GM23338 (cell line): ENCODE results near the gene PRDM11. TPM values are rescaled to one million over a fixed set of nuclear protein-coding genes. Genes with fewer than 3 reads are reported as not detected.

Experiments
- ATAC-seq: fragments of 200-7000 bp; cut with Tn5 transposase; 3 replicates; pipeline ENCODE4 v1.9.1; 2020
- DNase-seq: peaks from one replicate; pipeline ENCODE4 v3.0.0-alpha.2; 2015; ENCODE audit warnings: low spot score
- H2AFZ ChIP-seq: fragments of 200-600 bp; sonication (generic); 2 replicates; pipeline ENCODE4 v1.8.0; 2016; ENCODE audit warnings: antibody characterized with exemption, mild to moderate bottlenecking, moderate library complexity
- H3F3A ChIP-seq: fragments of 200-600 bp; sonication (generic); replicated peaks from 2 replicates; pipeline ENCODE4 v1.8.0; 2017; ENCODE audit warnings: antibody characterized with exemption, mixed run types, low read depth
- H3K27ac ChIP-seq: fragments of 200-600 bp; sonication (generic); 2 replicates; pipeline ENCODE4 v1.6.1; 2016; ENCODE audit warnings: low read depth
- H3K27me3 ChIP-seq: fragments of 200-600 bp; sonication (generic); 2 replicates; pipeline ENCODE4 v1.8.0; 2016; ENCODE audit warnings: mild to moderate bottlenecking, mixed run types, moderate library complexity; ENCODE audit not compliant: insufficient read depth
- H3K36me3 ChIP-seq: fragments of 200-600 bp; sonication (generic); 2 replicates; pipeline ENCODE4 v1.8.0; 2016; ENCODE audit warnings: mild to moderate bottlenecking; ENCODE audit not compliant: insufficient read depth
- H3K4me1 ChIP-seq: fragments of 200-600 bp; sonication (generic); 2 replicates; pipeline ENCODE4 v1.8.0; 2016; ENCODE audit warnings: mild to moderate bottlenecking, moderate library complexity; ENCODE audit not compliant: insufficient read depth
- H3K4me2 ChIP-seq: fragments of 200-600 bp; sonication (generic); 2 replicates; pipeline ENCODE4 v1.7.1; 2017; ENCODE audit warnings: mixed run types
- H3K4me3 ChIP-seq: fragments of 200-600 bp; sonication (generic); 2 replicates; pipeline ENCODE4 v1.6.1; 2016; ENCODE audit warnings: mixed run types
- H3K79me2 ChIP-seq: fragments of 200-600 bp; sonication (generic); replicated peaks from 2 replicates; pipeline ENCODE4 v1.8.0; 2017; ENCODE audit warnings: mild to moderate bottlenecking; ENCODE audit not compliant: insufficient read depth
- H3K9me2 ChIP-seq: fragments of 200-600 bp; sonication (generic); 2 replicates; pipeline ENCODE4 v1.8.0; 2017; ENCODE audit not compliant: insufficient read depth
- H4K20me1 ChIP-seq: fragments of 200-600 bp; sonication (generic); replicated peaks from 2 replicates; pipeline ENCODE4 v1.8.0; 2017; ENCODE audit warnings: mild to moderate bottlenecking; ENCODE audit not compliant: insufficient read depth
- H3K27ac Mint-ChIP-seq: 2 replicates; pipeline ENCODE4 v1.8.0; 2020; ENCODE audit warnings: inconsistent platforms, mild to moderate bottlenecking, moderate library complexity, mixed read lengths
- H3K27me3 Mint-ChIP-seq: 3 replicates; pipeline ENCODE4 v1.8.0; 2022; ENCODE audit warnings: low read depth, mild to moderate bottlenecking, moderate library complexity, mixed read lengths, inconsistent platforms; ENCODE audit not compliant: insufficient read depth, poor library complexity
- H3K36me3 Mint-ChIP-seq: 3 replicates; pipeline ENCODE4 v1.8.0; 2021; ENCODE audit warnings: low read depth, mild to moderate bottlenecking, inconsistent platforms, moderate library complexity, mixed read lengths
- H3K4me1 Mint-ChIP-seq: 3 replicates; pipeline ENCODE4 v1.8.0; 2020; ENCODE audit warnings: mild to moderate bottlenecking, inconsistent platforms, mixed read lengths
- H3K4me3 Mint-ChIP-seq: 3 replicates; pipeline ENCODE4 v1.8.0; 2021; ENCODE audit warnings: moderate library complexity, mild to moderate bottlenecking, inconsistent platforms, mixed read lengths
- H3K9me3 Mint-ChIP-seq: 3 replicates; pipeline ENCODE4 v1.8.0; 2020; ENCODE audit warnings: moderate library complexity, mild to moderate bottlenecking, inconsistent platforms, mixed read lengths
- CREB1 ChIP-seq: fragments of 250-450 bp; sonication (Bioruptor Pico); IDR thresholded peaks from 2 replicates; pipeline ENCODE4 v1.5.0; 2020; ENCODE audit warnings: low read depth, mild to moderate bottlenecking, moderate library complexity
- ETS1 ChIP-seq: IDR thresholded peaks from 2 replicates; pipeline ENCODE4 v1.6.1; 2016; ENCODE audit warnings: antibody characterized with exemption
- EZH2 ChIP-seq: fragments of 200-600 bp; sonication (generic); IDR thresholded peaks from one replicate; pipeline ENCODE4 v1.8.0; 2017; ENCODE audit warnings: antibody characterized with exemption, mild to moderate bottlenecking, low read depth; ENCODE audit not compliant: unreplicated experiment
- EZH2phosphoT487 ChIP-seq: fragments of 200-600 bp; sonication (generic); IDR thresholded peaks from one replicate; pipeline ENCODE4 v1.8.1; 2018; ENCODE audit warnings: antibody characterized with exemption; ENCODE audit not compliant: unreplicated experiment
- JUNB ChIP-seq: IDR thresholded peaks from one replicate; pipeline ENCODE4 v1.6.1; 2016; ENCODE audit warnings: antibody characterized with exemption; ENCODE audit not compliant: unreplicated experiment
- POLR2AphosphoS5 ChIP-seq: IDR thresholded peaks from 2 replicates; pipeline ENCODE4 v1.6.1; 2016; ENCODE audit warnings: antibody characterized with exemption, low read depth
- STAT1 ChIP-seq: IDR thresholded peaks from one replicate; pipeline ENCODE4 v1.6.1; 2016; ENCODE audit warnings: antibody characterized with exemption; ENCODE audit not compliant: unreplicated experiment
- ZNF114 ChIP-seq: fragments of 250-450 bp; sonication (Bioruptor Pico); IDR thresholded peaks from 2 replicates; pipeline ENCODE4 v1.5.0; 2020; ENCODE audit warnings: mild to moderate bottlenecking, moderate library complexity
- ZNF462 ChIP-seq: fragments of 250-450 bp; sonication (Bioruptor Pico); IDR thresholded peaks from 2 replicates; pipeline ENCODE4 v1.5.0; 2020; ENCODE audit warnings: mild to moderate bottlenecking, moderate library complexity
- polyA plus RNA-seq: library from polyadenylated mRNA; unstranded; fragments of >200 nt; fragmentation: Nextera tagmentation; extraction: Ambion mirVana; gene quantifications from 2 replicates; pipeline ENCODE4 v1.2.1, GENCODE V29; 2016
- total RNA-seq: library from RNA; depleted of rRNA; stranded (reverse); fragments of >200 nt; shearing (Covaris generic); gene quantifications from 2 replicates; pipeline ENCODE4 v1.2.3, GENCODE V29; 2014
- TF ChIP-seq, protein P1 (sequence below), 2 experiments: fragments of 200-600 bp in 1 of 2; sonication (generic) in 1 of 2; conservative IDR thresholded peaks; 2 replicates each; pipeline versions ENCODE4 v1.5.1 to v1.6.1; 2016 to 2017; ENCODE audit warnings: antibody characterized with exemption in 2 of 2, low read depth in 2 of 2, mild to moderate bottlenecking in 2 of 2, moderate library complexity in 1 of 2

Gene PRDM11
- total and polyA plus RNA-seq, 2 experiments from 2014 or later = 0.97 to 10.4 TPM

DNA sequence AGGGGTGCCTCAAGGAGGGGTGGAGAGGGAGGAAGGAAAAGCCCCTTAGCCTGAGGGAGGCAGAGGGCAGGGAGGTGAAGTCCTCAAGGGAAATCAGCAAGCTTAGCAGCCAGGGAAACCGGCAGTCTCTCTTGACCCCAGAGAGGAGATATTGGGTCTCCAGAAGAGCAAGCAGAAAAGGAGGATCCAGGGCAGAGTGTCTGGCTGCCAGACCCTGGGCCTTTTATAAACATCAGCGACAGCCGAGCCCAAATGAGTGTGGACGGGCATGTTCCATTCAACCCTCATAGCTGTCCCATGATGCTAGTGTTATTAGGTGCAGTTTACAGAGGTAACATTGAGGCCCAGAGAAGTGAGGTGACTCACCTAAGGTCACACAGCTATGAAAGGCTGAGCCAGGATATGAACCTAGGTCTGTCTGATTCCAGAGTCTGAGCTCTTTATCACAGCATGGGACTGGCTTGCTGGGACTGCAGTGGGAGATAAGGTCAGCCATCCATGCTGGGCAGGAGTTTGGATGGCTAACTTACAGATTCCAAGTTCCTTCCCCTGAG is 9.3 kb downstream of the PRDM11 start:
- H3K27ac Mint-ChIP-seq = no peak overlapping the region
- ATAC-seq = no peak
- H3K27me3 ChIP-seq = no peaks in the 10 kb centered on the region

DNA sequence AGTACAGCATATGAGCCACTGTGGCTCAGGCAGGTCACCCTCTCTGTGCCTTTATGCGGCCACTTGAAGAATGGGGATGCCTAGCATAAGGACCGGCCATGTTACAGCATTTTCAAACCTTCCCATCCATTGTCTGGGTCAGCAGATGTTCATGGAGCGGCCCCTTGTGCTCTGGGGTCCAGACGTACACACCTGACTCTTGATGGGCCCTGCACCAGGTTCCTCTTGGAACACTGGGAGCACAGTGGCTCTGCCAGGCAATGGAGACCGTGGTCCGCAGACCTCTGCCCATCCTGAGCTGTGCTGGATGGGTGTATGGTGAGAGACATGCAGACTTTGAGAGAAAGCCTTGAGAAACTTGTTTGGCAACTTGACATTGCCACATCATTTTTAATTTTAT is 9.8 kb downstream of the PRDM11 start:
- Mint-ChIP-seq H3K9me3 (no peaks in the 10 kb centered on the region; the same call in 2 of the 3 replicates), H3K27ac (no peak overlapping the region), H3K36me3 (no peaks in the 10 kb centered on the region), H3K4me1 (peaks cover 4% of the 10 kb centered on the region; the same call in 2 of the 3 replicates), H3K4me3 (no peak overlapping the region), H3K27me3 (peaks cover 4% of the 10 kb centered on the region)
- H3K9me2 ChIP-seq = no peaks in the 10 kb centered on the region
- DNase-seq (no peak), ATAC-seq (no peak)
- no peak overlapping the region for H3K4me2 ChIP-seq
- no peak overlapping the region for H3K4me3 ChIP-seq
- no peak for TF ChIP-seq STAT1
- TF ChIP-seq ETS1 = no peak
- no peak for TF ChIP-seq EZH2phosphoT487
- TF ChIP-seq POLR2AphosphoS5 = no peak
- TF ChIP-seq, protein P1, sequence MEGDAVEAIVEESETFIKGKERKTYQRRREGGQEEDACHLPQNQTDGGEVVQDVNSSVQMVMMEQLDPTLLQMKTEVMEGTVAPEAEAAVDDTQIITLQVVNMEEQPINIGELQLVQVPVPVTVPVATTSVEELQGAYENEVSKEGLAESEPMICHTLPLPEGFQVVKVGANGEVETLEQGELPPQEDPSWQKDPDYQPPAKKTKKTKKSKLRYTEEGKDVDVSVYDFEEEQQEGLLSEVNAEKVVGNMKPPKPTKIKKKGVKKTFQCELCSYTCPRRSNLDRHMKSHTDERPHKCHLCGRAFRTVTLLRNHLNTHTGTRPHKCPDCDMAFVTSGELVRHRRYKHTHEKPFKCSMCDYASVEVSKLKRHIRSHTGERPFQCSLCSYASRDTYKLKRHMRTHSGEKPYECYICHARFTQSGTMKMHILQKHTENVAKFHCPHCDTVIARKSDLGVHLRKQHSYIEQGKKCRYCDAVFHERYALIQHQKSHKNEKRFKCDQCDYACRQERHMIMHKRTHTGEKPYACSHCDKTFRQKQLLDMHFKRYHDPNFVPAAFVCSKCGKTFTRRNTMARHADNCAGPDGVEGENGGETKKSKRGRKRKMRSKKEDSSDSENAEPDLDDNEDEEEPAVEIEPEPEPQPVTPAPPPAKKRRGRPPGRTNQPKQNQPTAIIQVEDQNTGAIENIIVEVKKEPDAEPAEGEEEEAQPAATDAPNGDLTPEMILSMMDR (conservative IDR thresholded peaks at IDR 0.05; ENCODE audit: low read depth in 2 of 2) = no peak
- TF ChIP-seq ZNF462 (CRISPR knock-in tag) = no peak
- TF ChIP-seq EZH2 = no peak
- no peak for TF ChIP-seq CREB1
- TF ChIP-seq ZNF114 (CRISPR knock-in tag) = no peak
- no peaks in the 10 kb centered on the region; the same call in none of the 2 replicates for H4K20me1 ChIP-seq
- peaks cover 30% of the 10 kb centered on the region for H3K79me2 ChIP-seq
- no peak overlapping the region for H2AFZ ChIP-seq
- H3K4me1 ChIP-seq = no peaks in the 10 kb centered on the region
- H3K36me3 ChIP-seq = no peaks in the 10 kb centered on the region
- H3K27ac ChIP-seq = no peak overlapping the region
- H3K27me3 ChIP-seq = no peaks in the 10 kb centered on the region
- no peaks in the 10 kb centered on the region for H3F3A ChIP-seq

More for the DNA sequence above, 9.3 kb downstream of the PRDM11 start:
- DNase-seq = no peak
- Histone ChIP-seq H3K4me1 (no peaks in the 10 kb centered on the region), H2AFZ (no peak overlapping the region), H3F3A (no peaks in the 10 kb centered on the region), H4K20me1 (no peaks in the 10 kb centered on the region; the same call in none of the 2 replicates), H3K36me3 (no peaks in the 10 kb centered on the region), H3K4me3 (no peak overlapping the region), H3K9me2 (no peaks in the 10 kb centered on the region), H3K4me2 (no peak overlapping the region), H3K79me2 (peaks cover 34% of the 10 kb centered on the region), H3K27ac (no peak overlapping the region)
- no peaks in the 10 kb centered on the region; the same call in 2 of the 3 replicates for H3K9me3 Mint-ChIP-seq
- no peaks in the 10 kb centered on the region for H3K36me3 Mint-ChIP-seq
- H3K4me1 Mint-ChIP-seq = peaks cover 4% of the 10 kb centered on the region; the same call in 2 of the 3 replicates
- H3K27me3 Mint-ChIP-seq = peaks cover 4% of the 10 kb centered on the region
- no peak overlapping the region for H3K4me3 Mint-ChIP-seq
- TF ChIP-seq STAT1 (no peak), POLR2AphosphoS5 (no peak), JUNB (no peak), EZH2 (no peak)
